GM19455 (cell line): ENCODE results near the gene CCNDBP1.

Source experiments
- ATAC-seq: cut with Tn5 transposase; IDR thresholded peaks from one replicate; pipeline ENCODE4 v1.9.1; 2021; ENCODE audit not compliant: unreplicated experiment

The CCNDBP1 gene

DNA sequence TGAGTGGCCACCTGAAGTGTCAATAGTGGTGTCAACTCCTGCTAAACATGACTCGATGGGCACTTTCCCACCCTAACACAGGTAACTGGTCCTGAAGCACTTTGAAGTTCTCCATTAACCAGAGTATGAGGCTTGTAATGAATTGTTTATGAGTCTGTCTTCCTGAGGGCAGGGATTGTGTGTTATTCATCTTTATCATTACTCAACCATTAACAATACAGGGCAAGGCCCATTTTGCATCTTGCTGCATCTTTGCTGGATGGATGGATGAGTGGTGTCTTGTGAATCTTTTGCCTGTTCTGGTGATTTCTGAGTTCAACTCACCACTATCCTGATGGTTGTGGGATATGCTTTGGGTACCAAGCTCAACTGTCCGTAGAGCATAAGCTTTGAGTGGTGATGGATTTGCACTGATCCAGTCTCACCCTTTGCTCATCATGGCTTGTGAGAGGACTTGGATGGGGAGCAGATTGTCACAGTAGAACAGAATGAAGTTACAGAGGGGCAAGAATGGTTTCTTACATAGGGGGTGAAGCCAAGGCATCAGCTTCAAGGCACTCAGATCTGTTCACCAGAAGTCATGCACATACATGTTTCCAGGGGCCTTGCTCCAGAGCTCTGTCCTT lies 57.9 kb downstream of the CCNDBP1 start:
- ATAC-seq = no peak

DNA sequence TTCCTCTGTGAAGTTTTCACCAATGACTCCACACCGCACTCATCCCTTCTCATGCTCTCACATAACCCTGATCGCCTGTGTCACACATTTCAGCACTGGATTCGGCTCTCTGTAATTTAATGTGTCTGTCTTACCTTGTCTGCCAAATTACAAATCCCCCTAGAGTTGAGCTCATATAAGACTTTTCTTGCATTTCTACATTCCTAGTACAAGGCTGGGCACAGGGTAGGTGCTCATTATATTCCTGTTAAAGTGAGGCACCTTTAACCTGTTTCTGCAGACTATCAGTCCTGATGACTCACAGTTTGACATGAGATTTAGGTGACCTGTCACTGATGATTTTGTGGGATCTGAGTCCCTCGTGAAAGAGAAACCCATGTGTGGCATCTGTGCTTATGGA lies 58.9 kb downstream of the CCNDBP1 start:
- no peak for ATAC-seq

- ATAC-seq = no peak
Observed at GRCh38 chr15:43246261-43246774, 61.1 kb downstream of the CCNDBP1 start.
